OCI-M1 (cell line): ENCODE measurements around the gene ZNF804A.
"Not testable (repeated sequence)": the region's sequence is repeated elsewhere in the genome, so short reads cannot be mapped to it uniquely, and the experiment has no call there.

Experiments
- DNase-seq: peaks from one replicate; lab custom pipeline; 2025; lab: John Stamatoyannopoulos, UW

Gene ZNF804A

GRCh38 chr2:184824597-184824996 lies 226.3 kb downstream of the ZNF804A start:
- no peak for DNase-seq

DNA sequence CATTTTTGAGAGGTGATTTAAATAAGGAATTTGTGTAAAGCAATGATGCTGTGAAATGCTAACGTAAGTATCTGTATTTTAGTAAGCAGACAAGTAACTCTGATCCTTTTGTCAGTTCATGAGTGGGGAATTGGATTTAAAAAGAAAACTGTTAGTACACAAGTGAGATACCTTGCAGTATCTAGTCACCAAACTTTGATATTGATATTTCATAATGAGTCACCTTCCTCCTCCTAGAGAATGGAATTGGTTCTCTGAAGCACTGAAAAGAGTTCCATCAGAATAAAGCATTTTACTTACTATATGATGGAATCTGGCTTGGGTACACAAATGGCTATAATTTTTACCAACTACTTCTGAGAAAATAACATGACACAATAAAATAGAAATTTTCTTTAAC lies 232.2 kb downstream of the ZNF804A start:
- DNase-seq = no peak

DNA sequence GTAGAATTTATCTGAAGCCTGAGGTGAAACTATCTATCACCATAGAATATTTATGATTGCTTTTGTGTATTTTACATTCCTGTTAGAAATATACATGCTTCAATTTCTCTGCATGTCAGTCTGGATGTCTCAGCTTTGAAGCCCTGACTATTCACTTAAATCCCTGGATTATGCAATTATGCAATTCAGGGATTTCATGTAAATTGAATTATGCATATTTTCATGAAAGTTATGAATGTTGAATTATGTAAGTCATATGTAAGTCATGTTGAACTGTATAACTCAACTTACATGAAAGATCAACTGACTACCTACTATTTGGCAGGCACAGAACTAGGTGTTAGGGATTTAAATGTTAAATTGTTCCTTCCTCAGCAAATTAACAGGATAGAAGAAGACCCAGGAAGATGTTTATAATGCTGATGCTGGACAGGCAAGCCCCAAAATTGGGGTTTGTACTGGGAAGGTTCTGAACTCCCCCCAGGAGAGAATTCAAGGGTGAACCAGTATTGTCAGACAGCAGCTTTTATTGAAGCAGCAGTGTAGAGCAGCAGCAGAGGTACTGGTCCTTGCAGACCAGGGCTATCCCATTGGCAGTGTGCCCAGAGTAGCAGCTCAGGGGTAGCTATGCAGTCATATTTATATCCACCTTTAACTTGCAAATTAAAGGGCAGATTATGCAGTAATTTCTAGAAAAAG lies 236.5 kb downstream of the ZNF804A start:
- DNase-seq = no peak

GRCh38 chr2:184835398-184835715 lies 237.0 kb downstream of the ZNF804A start:
- DNase-seq = peak; percentile 39

DNA sequence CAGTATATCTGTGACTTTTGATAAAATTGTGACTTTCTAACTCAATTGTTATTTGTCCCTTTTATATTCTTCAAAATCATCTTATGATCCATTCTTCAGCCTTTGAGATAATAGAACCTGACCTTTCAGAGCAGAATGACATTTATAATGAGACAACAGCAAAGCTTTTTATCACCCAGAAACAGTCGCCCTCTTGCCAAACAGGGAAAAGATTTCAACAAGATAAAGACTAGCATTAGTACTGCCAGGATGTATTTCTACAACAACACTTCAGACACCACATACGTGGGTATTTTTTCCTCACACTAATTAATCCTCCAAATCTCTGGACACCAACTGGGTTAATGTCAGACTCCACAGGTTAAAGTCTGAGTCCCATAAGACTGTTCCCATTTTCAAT lies 249.0 kb downstream of the ZNF804A start:
- peak; percentile 77 for DNase-seq

GRCh38 chr2:184849516-184849915 lies 251.2 kb downstream of the ZNF804A start:
- peak; percentile 65 for DNase-seq

DNA sequence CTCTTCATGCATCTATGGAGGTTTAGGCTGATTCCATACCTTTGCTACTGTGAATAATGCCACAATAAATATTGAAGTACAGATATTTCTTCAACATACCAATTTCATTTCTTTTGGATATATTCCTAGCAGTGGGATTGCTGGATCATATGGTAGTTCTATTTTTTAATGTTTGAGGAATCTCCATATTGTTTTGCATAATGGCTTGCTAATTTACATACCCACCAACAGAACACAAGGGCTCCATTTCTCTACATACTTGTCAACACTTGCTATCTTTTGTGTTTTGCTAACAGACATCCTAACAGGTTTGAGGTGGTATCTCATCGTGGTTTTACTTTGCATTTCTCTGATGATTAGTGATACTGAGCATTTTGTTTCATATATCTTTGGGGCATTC lies 253.2 kb downstream of the ZNF804A start:
- no peak for DNase-seq

DNA sequence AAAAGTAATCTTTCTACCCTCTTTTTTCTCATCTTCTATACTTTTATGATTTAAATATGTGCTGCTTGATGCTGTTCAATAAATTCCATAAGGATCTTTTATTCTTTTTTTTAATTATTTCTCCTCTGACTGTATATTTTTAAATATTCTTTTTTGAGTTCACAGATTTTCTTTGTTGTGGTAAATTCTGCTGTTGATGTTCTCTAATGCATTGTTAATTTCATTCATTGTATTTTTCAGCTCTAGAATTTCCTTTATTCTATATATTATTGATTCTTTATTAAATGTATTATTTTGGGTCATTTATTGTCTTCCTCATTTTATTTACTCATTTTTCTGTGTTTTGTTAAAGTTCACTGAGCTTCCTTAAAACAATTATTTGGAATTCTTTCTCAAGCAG lies 260.9 kb downstream of the ZNF804A start:
- no peak for DNase-seq

DNA sequence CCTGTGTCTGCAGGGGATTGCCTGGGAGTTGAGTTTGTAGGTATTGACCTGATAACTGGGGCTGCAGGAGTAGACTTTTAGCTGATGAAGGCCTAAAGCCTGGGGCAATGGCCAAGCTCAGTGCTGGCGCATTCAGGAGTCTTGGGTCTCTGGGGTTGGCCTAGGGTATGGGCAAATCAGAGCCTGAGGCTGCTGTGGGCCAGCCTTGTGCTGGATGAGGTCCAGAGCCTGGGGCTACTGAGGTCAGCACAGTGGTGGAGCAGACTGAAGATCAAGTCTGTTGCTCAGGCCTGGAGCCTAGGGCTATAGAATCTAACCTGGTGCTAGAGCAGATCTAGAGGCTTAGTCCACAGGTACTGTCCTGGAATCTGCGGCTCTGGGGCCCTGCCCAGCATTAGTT lies 262.4 kb downstream of the ZNF804A start:
- no peak for DNase-seq

- DNase-seq = no peak
Observed at GRCh38 chr2:184875212-184875611, 276.9 kb downstream of the ZNF804A start.

DNA sequence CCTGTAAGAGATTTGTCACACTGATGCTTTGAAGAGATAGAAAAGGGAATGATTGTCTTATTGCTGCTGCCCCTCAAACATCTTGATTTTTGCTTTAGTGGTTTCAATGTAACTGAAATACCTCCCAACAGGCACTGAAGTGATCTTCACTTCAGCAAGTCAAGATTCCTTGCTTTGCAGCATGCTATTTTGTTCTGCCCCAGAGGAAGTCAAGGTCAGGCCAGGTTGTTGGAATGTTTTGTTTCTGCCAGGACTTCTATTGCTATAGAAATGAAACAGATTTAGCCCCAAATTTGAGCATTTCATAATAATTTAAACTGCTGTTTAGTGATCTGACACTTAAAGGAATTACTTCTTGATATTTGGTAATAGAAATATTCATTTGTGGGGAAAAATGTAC lies 277.6 kb downstream of the ZNF804A start:
- no peak for DNase-seq

DNA sequence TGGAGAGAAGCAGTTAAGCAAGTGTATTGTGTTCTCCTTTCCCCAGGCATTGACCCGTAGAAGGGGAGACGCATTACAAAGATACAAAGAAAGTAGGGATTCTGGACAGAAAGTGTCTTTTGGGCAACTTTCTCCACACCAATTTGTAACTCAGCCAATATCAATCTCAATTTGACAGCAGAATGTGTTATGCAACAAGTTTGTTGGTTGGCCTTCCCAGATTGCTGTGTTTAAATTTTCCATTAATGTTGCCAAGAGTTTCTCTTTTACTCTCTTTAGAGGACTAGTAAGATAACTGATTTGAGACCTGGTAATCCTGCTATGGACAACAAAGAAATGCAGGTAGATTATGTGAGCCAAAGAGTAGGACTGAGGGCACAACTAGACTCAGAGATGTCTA lies 279.6 kb downstream of the ZNF804A start:
- DNase-seq = no peak

DNA sequence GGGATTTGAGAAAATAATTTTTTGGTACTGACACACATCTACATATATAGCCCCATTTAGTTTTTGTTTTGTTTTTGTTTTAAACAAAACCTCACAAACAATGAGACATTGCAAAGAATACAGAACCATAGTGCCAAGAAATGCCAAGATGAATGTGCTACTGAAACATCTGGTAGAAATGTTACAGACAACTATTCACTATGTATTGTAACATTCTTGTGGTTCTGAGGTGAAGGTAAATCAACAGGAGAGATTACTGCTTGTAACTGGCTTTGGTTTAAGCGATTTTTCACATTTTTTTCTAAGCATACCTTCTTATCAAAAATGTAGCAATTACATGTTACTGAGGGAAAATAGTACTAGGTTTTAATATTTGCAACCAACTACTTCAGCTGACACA lies 281.3 kb downstream of the ZNF804A start:
- no peak for DNase-seq

GRCh38 chr2:184886585-184886984 lies 288.3 kb downstream of the ZNF804A start:
- not testable (repeated sequence) for DNase-seq

DNA sequence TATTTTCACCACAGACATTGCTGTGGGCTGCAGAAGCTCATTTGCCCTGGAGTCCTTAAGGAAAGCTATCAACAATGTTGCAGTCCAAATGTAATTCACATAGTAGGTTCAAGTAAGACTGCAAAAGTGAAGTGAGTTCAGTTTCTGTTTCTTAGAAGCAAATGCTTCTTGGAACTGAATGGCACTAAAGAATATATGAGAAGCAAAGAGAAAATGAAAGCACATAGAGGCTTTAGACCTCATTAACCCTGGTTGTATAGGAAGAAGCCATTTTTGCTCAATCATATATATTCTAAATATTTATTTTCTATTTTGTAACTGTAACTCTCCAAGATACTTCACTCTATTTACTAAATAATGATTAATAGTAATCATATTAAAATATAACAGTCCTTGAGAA lies 292.0 kb downstream of the ZNF804A start:
- peak; percentile 90 for DNase-seq

DNA sequence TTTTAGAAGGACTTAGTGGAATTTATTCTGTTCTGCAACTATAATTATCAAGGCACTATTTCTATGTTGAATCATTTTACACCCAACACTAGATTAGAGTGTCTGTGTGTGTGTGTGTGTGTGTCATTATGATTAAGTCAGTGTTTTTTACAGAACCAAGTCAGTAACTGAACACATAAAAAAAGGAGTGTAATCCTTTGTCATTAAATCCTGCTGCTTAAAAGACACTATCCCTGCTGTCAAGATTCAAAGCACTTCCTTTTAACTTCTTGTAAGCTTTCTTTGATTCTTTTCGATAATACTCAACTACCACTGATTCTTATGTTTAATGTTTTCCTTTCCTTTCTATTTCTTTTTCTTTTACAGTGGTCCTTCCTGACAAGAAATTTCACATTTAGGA lies 306.7 kb downstream of the ZNF804A start:
- DNase-seq = no peak

GRCh38 chr2:184906160-184906559 lies 307.8 kb downstream of the ZNF804A start:
- DNase-seq = no peak

DNA sequence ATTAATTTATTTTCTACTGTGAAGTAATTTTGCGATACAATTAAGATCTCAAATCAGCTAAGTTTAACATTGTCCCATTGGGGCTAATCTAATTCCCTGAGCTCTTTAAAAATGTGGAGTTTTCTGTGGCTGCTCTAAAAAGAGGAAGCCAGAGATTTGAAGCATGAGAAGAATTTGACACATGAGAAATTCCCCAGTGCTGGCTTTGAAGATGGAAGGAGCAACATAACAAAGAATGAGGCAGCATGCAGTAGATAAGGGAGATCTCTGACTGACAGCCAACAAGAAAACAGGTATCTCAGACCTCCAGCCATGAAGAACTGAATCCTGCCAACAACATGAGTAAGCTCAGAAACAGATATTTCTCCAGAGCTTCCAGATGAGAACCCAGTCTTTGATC lies 308.4 kb downstream of the ZNF804A start:
- peak; percentile 48 for DNase-seq

DNA sequence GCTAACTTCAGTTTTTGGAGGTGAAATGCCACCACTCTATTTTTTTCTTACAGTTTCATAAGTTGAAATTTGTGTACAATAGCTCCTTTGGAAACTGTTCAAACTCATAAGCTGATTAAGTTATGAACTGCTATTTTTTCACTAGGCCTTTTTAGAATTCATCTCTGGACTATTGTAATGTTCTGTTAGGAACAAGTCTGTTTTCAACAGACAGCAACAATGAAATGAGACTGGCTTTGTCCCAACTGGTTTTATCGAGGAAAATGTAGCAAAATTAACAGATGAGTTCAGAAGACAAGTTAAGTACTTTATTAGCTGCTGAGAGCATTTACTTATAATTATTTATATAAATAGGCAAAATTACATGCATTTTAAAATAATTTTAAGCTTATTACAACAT lies 310.6 kb downstream of the ZNF804A start:
- no peak for DNase-seq

- DNase-seq = no peak
Observed at GRCh38 chr2:184920451-184920965, 322.2 kb downstream of the ZNF804A start.

- no peak for DNase-seq
Observed at GRCh38 chr2:184921676-184922075, 323.3 kb downstream of the ZNF804A start.

GRCh38 chr2:184923751-184924150 lies 325.4 kb downstream of the ZNF804A start:
- no peak for DNase-seq

DNA sequence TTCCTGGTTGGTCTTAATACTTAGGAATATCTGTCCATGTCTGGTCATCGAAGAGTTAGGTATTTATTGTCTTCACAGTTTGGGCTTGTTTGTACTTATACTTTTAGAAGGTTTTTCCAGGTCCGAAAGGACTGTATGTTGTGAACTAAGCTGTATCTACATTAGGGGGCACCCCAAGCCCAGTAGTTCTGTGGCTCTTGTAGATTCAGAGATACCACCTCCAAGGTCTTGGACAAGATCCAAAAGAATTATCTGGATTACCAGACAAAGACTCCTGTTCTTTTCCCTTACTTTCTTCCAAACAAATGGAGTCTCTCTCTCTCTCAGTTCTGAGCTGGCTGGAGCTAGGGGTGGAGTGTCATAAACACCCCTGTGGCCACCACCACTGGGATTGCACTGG lies 328.7 kb downstream of the ZNF804A start:
- DNase-seq = peak; percentile 8

- no peak for DNase-seq
Observed at GRCh38 chr2:184936761-184937160, 338.4 kb downstream of the ZNF804A start.
